Loucy (cell line): Measurements from ENCODE around the gene AHRR.
"Not testable (repeated sequence)": the region's sequence is repeated elsewhere in the genome, so short reads cannot be mapped to it uniquely, and the experiment has no call there.

Source experiments
- H2AFZ ChIP-seq: fragments of 200-600 bp; sonication (generic); 2 replicates; pipeline ENCODE4 v1.6.0; 2016; ENCODE audit warnings: antibody characterized with exemption, mild to moderate bottlenecking, low read length, moderate library complexity
- H3F3A ChIP-seq: fragments of 200-600 bp; 2 replicates; pipeline ENCODE4 v1.6.0; 2016; ENCODE audit warnings: antibody characterized with exemption, low read depth, mild to moderate bottlenecking
- H3K27me3 ChIP-seq: fragments of 200-600 bp; sonication (generic); 2 replicates; pipeline ENCODE4 v1.6.1; 2014; ENCODE audit warnings: low read length, mild to moderate bottlenecking; ENCODE audit not compliant: insufficient read depth, poor library complexity, severe bottlenecking
- H3K36me3 ChIP-seq: fragments of 200-600 bp; sonication (generic); 2 replicates; pipeline ENCODE4 v1.6.1; 2016; ENCODE audit warnings: low read length; ENCODE audit not compliant: insufficient read depth
- H3K4me1 ChIP-seq: fragments of 200-600 bp; sonication (generic); 2 replicates; pipeline ENCODE4 v1.5.1; 2014; ENCODE audit warnings: low read length, mild to moderate bottlenecking; ENCODE audit not compliant: insufficient read depth, poor library complexity, severe bottlenecking
- H3K4me2 ChIP-seq: fragments of 200-600 bp; sonication (generic); 2 replicates; pipeline ENCODE4 v1.6.0; 2014; ENCODE audit warnings: antibody characterized with exemption, low read length, low read depth, mild to moderate bottlenecking; ENCODE audit not compliant: poor library complexity, severe bottlenecking
- H3K4me3 ChIP-seq: fragments of 200-600 bp; sonication (generic); 2 replicates; pipeline ENCODE4 v1.5.1; 2014; ENCODE audit warnings: low read length, mild to moderate bottlenecking, mixed read lengths; ENCODE audit not compliant: poor library complexity, severe bottlenecking
- H3K79me2 ChIP-seq: fragments of 200-600 bp; sonication (generic); 2 replicates; pipeline ENCODE4 v1.6.1; 2014; ENCODE audit warnings: low read length; ENCODE audit not compliant: insufficient read depth
- H3K9ac ChIP-seq: fragments of 200-600 bp; sonication (generic); 2 replicates; pipeline ENCODE4 v1.6.0; 2014; ENCODE audit warnings: mild to moderate bottlenecking, low read depth, low read length, moderate library complexity; ENCODE audit not compliant: poor library complexity, severe bottlenecking
- H3K9me2 ChIP-seq: fragments of 200-600 bp; sonication (generic); replicated peaks from 2 replicates; pipeline ENCODE4 v1.6.1; 2016; ENCODE audit warnings: low read depth, low read length, mixed read lengths
- H3K9me3 ChIP-seq: fragments of 200-600 bp; sonication (generic); 2 replicates; pipeline ENCODE4 v1.6.1; 2014; ENCODE audit warnings: mild to moderate bottlenecking, antibody characterized with exemption, low read length, low read depth; ENCODE audit not compliant: insufficient read depth
- H4K20me1 ChIP-seq: fragments of 200-600 bp; sonication (generic); 2 replicates; pipeline ENCODE4 v1.6.0; 2014; ENCODE audit warnings: antibody characterized with exemption, low read length, mild to moderate bottlenecking; ENCODE audit not compliant: insufficient read depth, poor library complexity, severe bottlenecking
- EZH2phosphoT487 ChIP-seq: fragments of 200-600 bp; IDR thresholded peaks from 2 replicates; pipeline ENCODE4 v1.6.1; 2018; ENCODE audit warnings: antibody characterized with exemption, mild to moderate bottlenecking, moderate library complexity, borderline replicate concordance
- TF ChIP-seq, protein P1 (sequence below): fragments of 200-600 bp; sonication (generic); conservative IDR thresholded peaks from 2 replicates; pipeline ENCODE4 v1.5.1; 2014; ENCODE audit warnings: mild to moderate bottlenecking, antibody characterized with exemption, low read length

AHRR gene

DNA sequence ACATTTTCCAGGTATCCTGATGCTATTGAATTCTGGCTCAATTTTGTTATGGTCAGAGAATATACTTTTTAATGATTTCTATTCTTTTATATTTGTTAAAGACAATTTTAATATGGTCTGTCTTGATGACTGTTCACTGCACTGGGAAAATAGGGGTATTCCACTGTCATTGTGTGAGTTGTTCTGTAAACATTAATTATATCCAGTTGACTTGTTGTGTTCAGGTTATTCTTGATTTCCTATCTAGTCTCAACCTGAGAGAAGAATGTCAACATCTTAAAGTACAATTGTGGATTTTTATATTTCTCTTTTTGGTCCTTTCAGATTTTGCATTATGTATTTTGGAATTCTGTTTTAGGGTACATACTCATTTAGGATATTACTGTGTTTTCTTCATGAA lies 61.6 kb downstream of the AHRR start:
- Histone ChIP-seq H3K4me3 (no peak overlapping the region), H4K20me1 (no peaks in the 10 kb centered on the region), H3K27me3 (no peaks in the 10 kb centered on the region), H3K9me2 (no peaks in the 10 kb centered on the region), H2AFZ (no peak overlapping the region), H3F3A (no peaks in the 10 kb centered on the region), H3K36me3 (no peaks in the 10 kb centered on the region), H3K79me2 (no peaks in the 10 kb centered on the region), H3K9ac (no peak overlapping the region), H3K4me1 (peaks cover 18% of the 10 kb centered on the region), H3K4me2 (no peak overlapping the region), H3K9me3 (peaks cover 16% of the 10 kb centered on the region)
- TF ChIP-seq, protein P1, sequence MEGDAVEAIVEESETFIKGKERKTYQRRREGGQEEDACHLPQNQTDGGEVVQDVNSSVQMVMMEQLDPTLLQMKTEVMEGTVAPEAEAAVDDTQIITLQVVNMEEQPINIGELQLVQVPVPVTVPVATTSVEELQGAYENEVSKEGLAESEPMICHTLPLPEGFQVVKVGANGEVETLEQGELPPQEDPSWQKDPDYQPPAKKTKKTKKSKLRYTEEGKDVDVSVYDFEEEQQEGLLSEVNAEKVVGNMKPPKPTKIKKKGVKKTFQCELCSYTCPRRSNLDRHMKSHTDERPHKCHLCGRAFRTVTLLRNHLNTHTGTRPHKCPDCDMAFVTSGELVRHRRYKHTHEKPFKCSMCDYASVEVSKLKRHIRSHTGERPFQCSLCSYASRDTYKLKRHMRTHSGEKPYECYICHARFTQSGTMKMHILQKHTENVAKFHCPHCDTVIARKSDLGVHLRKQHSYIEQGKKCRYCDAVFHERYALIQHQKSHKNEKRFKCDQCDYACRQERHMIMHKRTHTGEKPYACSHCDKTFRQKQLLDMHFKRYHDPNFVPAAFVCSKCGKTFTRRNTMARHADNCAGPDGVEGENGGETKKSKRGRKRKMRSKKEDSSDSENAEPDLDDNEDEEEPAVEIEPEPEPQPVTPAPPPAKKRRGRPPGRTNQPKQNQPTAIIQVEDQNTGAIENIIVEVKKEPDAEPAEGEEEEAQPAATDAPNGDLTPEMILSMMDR, result no peak
- no peak for TF ChIP-seq EZH2phosphoT487

DNA sequence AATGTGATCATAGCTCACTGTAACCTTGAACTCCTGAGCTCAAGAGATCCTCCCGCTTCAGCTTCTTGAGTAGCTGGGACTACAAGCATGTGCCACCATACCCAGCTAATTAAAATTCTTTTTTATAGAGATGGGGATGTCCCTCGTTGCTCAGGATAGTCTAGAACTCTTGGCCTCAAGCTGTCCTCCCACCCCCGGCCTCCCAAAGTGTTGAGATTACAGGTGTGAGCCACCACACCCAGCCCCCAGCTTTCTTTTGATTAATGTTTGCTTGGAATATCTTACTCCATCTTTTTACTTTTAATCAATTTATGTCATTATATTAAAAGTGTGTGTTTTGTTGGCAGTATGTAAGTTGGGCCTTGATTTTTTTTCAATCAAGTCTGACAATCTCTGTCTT lies 62.1 kb downstream of the AHRR start:
- H3K9ac ChIP-seq, result no peak overlapping the region
- H3K4me3 ChIP-seq, result no peak overlapping the region
- no peak overlapping the region for H2AFZ ChIP-seq
- H3K9me2 ChIP-seq, result no peaks in the 10 kb centered on the region
- peaks cover 16% of the 10 kb centered on the region for H3K9me3 ChIP-seq
- no peak for TF ChIP-seq EZH2phosphoT487
- TF ChIP-seq, protein P1, result no peak
- no peaks in the 10 kb centered on the region for H3F3A ChIP-seq
- H3K27me3 ChIP-seq, result no peaks in the 10 kb centered on the region
- H3K4me2 ChIP-seq, result no peak overlapping the region
- H3K4me1 ChIP-seq, result peaks cover 19% of the 10 kb centered on the region
- H4K20me1 ChIP-seq, result no peaks in the 10 kb centered on the region
- H3K36me3 ChIP-seq, result no peaks in the 10 kb centered on the region
- no peaks in the 10 kb centered on the region for H3K79me2 ChIP-seq

DNA sequence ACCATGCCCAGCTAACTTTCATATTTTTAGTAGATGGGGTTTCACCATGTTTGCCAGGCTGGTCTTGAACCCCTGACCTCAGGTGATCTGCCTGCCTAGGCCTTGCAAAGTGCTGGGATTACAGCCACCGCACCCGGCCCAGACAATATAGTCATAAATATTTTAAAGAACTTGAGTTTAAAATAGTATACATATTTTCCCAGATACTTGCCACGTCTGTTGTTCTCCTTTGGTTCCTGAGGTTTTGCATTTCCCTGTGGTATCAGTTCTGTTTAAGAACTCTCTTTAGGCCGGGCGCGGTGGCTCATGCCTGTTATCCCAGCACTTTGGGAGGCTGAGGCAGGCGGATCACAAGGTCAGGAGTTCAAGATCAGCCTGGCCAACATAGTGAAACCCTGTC lies 63.1 kb downstream of the AHRR start:
- H3K27me3 ChIP-seq, H3K9ac ChIP-seq, H4K20me1 ChIP-seq, H3K4me3 ChIP-seq, H3K36me3 ChIP-seq, H3K79me2 ChIP-seq, H3K9me2 ChIP-seq, H3K4me2 ChIP-seq, H2AFZ ChIP-seq, H3F3A ChIP-seq: not testable (repeated sequence)
- Histone ChIP-seq H3K4me1 (peaks cover 17% of the 10 kb centered on the region), H3K9me3 (peaks cover 16% of the 10 kb centered on the region)

- no peaks in the 10 kb centered on the region for H3K27me3 ChIP-seq
- H3K4me1 ChIP-seq, result peaks cover 20% of the 10 kb centered on the region
- H2AFZ ChIP-seq, result no peak overlapping the region
- H3K79me2 ChIP-seq, result peaks cover 2% of the 10 kb centered on the region; the same call in 1 of the 2 replicates
- no peaks in the 10 kb centered on the region for H3K9me2 ChIP-seq
- H4K20me1 ChIP-seq, result no peaks in the 10 kb centered on the region
- H3K4me2 ChIP-seq, result no peak overlapping the region
- H3K9ac ChIP-seq, result no peak overlapping the region
- no peaks in the 10 kb centered on the region for H3F3A ChIP-seq
- H3K36me3 ChIP-seq, result no peaks in the 10 kb centered on the region
- H3K4me3 ChIP-seq, result no peak overlapping the region
- TF ChIP-seq, protein P1, result no peak
- TF ChIP-seq EZH2phosphoT487, result no peak
- peaks cover 16% of the 10 kb centered on the region for H3K9me3 ChIP-seq
Measured at GRCh38 chr5:385321-385720, 63.8 kb downstream of the AHRR start.
